ENCODE results near the gene NUDT5. TPM values are rescaled to one million over a fixed set of nuclear protein-coding genes. Genes with fewer than 3 reads are reported as not detected.

The NUDT5 gene
- total and polyA plus RNA-seq, 2 of the 8 experiments (the other 6 are each of a cell fraction or from before 2014, with no cell fraction given) = 130 to 134 TPM

DNA sequence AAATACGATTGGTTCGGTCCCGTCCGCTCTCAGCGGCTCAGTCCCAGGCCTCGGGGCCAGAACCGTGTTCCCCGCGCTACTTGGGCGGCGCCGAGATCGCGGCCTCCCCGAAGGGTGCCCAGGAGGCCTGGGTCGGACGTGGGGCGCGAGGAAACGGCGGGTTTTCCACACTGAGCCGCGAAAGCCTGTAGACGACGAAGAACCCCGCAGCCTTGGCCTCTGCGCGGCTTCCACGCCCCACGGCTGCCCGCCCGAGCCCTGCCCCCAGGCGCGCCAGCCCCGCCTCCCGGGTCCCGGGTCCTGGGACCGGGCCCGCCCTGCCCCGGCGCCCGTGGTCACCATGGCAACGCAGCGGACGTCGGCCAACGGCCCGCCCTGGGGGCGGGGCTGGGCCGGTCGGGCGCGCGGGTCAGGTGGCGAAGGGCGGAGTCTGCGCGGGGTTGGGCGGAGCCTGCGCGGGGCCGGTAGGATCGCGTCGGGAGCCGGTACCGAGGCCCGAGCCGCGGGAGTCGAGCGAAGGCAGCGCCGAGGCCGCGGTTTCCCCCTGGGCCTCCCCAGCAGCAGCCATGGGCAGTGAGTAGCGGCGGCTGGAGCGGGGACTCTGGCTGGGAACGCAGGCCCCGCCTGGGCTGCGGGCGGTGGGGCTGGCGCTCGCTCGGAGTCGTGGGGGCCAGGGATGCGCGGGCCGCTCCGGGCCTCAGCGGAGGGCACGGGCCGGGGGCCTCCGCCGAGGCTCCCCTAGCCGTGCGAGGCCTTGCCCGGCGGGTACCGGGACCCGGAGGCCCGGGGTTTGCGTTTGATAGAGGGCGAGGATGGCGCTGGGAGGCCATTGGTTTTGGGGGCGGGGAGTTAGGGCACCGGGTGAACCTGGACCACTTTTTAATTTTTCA is 66.2 kb downstream of the NUDT5 start, which contains the start of gene SEC61A2:
Gene SEC61A2, plus strand, starts transcription at position 456 of the 890 bp plus-strand sequence. Its CDS starts 111 bp downstream, at position 567.
- Histone ChIP-seq H3K56ac (replicated peaks; ENCODE audit: insufficient read length, low read depth, low read length) (peak within 1 kb of the TSS; percentile 77), H3K79me2 (ENCODE audit: control insufficient read depth in 1 of 2, insufficient read depth in 2 of 2, low read length in 2 of 2) (peaks cover 0 to 4% of the 10 kb centered on the region in 2 experiments; a peak in 2 of 4 replicates), H3K14ac (ENCODE audit: insufficient read length) (no peak within 1 kb of the TSS), H3K36me3 (ENCODE audit: control insufficient read depth in 2 of 4, insufficient read depth in 4 of 4, low read length in 3 of 4) (no peaks in the 10 kb centered on the region; a peak in 1 of 8 replicates), H2BK15ac (ENCODE audit: low read length) (no peak within 1 kb of the TSS), H3K27ac (ENCODE audit: low read depth, low read length) (peak within 1 kb of the TSS; percentile 73; the same call in 1 of the 2 replicates), H4K8ac (ENCODE audit: extremely low read depth, insufficient read depth, low read length) (peak within 1 kb of the TSS; percentile 85; the same call in 1 of the 2 replicates), H2BK5ac (ENCODE audit: low read depth, low read length) (no peak within 1 kb of the TSS; the same call in 1 of the 2 replicates), H2BK120ac (replicated peaks; ENCODE audit: low read depth, low read length) (no peak within 1 kb of the TSS), H3K9ac (replicated peaks in 1 of 4; ENCODE audit: extremely low read depth in 1 of 4, low read depth in 3 of 4, low read length in 3 of 4) (peak within 1 kb of the TSS; percentile 19 to 84 (median 74); a peak in 6 of 7 replicates), H3K4me1 (replicated peaks in 1 of 4; ENCODE audit: control insufficient read depth in 3 of 4, insufficient read depth in 4 of 4, low read length in 3 of 4) (peaks cover 0 to 4% (median 0%) of the 10 kb centered on the region in 4 experiments; a peak in 1 of 7 replicates), H4K91ac (replicated peaks; ENCODE audit: insufficient read length, low read length) (no peak within 1 kb of the TSS), H3K79me1 (ENCODE audit: low read depth, low read length) (0 out of 2 replicates have a peak, but pooled peaks cover 2% of the 10 kb centered on the region), H4K5ac (ENCODE audit: insufficient read length, low read depth, low read length) (peak within 1 kb of the TSS; percentile 97), H3K4ac (replicated peaks; ENCODE audit: insufficient read length, low read depth, low read length) (no peak within 1 kb of the TSS), H3K23ac (ENCODE audit: insufficient read length) (no peak within 1 kb of the TSS), H2BK20ac (ENCODE audit: low read length) (no peak within 1 kb of the TSS), H3K27me3 (replicated peaks in 1 of 4; ENCODE audit: control insufficient read depth in 3 of 4, extremely low read depth in 1 of 4, insufficient read depth in 3 of 4, low read length in 3 of 4) (no peaks in the 10 kb centered on the region), H3K23me2 (ENCODE audit: low read depth, low read length) (peaks cover 4% of the 10 kb centered on the region), H3K9me3 (ENCODE audit: insufficient read depth in 2 of 2, low read depth in 1 of 2, low read length in 1 of 2) (no peaks in the 10 kb centered on the region), H3K4me2 (ENCODE audit: insufficient read depth in 1 of 2, low read depth in 2 of 2, low read length in 2 of 2) (peak within 1 kb of the TSS; percentile 78 to 98), H4K20me1 (replicated peaks in 1 of 2; ENCODE audit: control insufficient read depth in 1 of 2, insufficient read depth in 2 of 2, low read length in 2 of 2) (no peaks in the 10 kb centered on the region), H2AFZ (ENCODE audit: low read length) (peak within 1 kb of the TSS; percentile 94), H3K4me3 (ENCODE audit: extremely low read depth in 1 of 4, insufficient read depth in 2 of 4, low read depth in 3 of 4, low read length in 4 of 4) (peak within 1 kb of the TSS; percentile 73 to 94 (median 79)), H2BK12ac (ENCODE audit: low read depth, low read length) (no peak within 1 kb of the TSS), H3K18ac (ENCODE audit: extremely low read depth, low read length) (no peak within 1 kb of the TSS; the same call in 1 of the 2 replicates), H2AK5ac (ENCODE audit: low read depth, low read length) (no peak within 1 kb of the TSS)
- CTCF ChIA-PET (ENCODE audit: partially characterized antibody) = interaction anchor here (0.6 to 1.2 kb wide), 12 partner anchors 9 to 600 kb away, joined by 3 to 5 read pairs (median 4); no protein-coding TSS in a partner anchor
- no peak for FAIRE-seq
- WGBS, 2 experiments (ENCODE audit: extremely low coverage in 1 of 2, insufficient coverage in 1 of 2, insufficient read length in 1 of 2, insufficient replicate concordance in 2 of 2, low coverage in 1 of 2, low lambda C conversion rate in 2 of 2, missing lambda C conversion rate in 1 of 2) = 2% methylated on average over 41 of the region's 108 CpGs; no CpG with 5 or more reads in 1 of the 2 experiments
- peak; percentile 56 to 98 for DNase-seq (ENCODE audit: low read depth in 1 of 2, low spot score in 2 of 2)
- POLR2A ChIA-PET (ENCODE audit: partially characterized antibody) = interaction anchor here (0.7 to 3.2 kb wide), 2 partner anchors 58 to 66 kb away, joined by 3 to 10 read pairs; partner anchors contain the start of genes CDC123 and NUDT5
- TF ChIP-seq NRF1 (IDR thresholded peaks at IDR 0.05; ENCODE audit: low read depth, low read length) = peak; percentile 45
- TF ChIP-seq TAF1 (IDR thresholded peaks at IDR 0.05; ENCODE audit: low read depth, low read length) = peak; percentile 59; the same call in 1 of the 2 replicates
- TF ChIP-seq CHD2 (IDR thresholded peaks at IDR 0.05; ENCODE audit: low read length) = no peak
- no peak for TF ChIP-seq SP2 (IDR thresholded peaks at IDR 0.05; ENCODE audit: low read length)
- no peak for TF ChIP-seq RNF2 (IDR thresholded peaks at IDR 0.05; ENCODE audit: borderline replicate concordance, low read depth, low read length, missing control alignments, poor library complexity, severe bottlenecking)
- TF ChIP-seq CHD1 (IDR thresholded peaks at IDR 0.05; ENCODE audit: low read depth, low read length) = no peak
- TF ChIP-seq JUN (IDR thresholded peaks at IDR 0.05; ENCODE audit: low read depth, low read length) = no peak

All from H1 (cell line).